HCEC 1CT (cell line): Measurements from ENCODE around the gene SSC5D.

Source experiments
- DNase-seq: peaks from one replicate; pipeline ENCODE4 v3.0.0-alpha.2; 2017

Gene SSC5D

DNA sequence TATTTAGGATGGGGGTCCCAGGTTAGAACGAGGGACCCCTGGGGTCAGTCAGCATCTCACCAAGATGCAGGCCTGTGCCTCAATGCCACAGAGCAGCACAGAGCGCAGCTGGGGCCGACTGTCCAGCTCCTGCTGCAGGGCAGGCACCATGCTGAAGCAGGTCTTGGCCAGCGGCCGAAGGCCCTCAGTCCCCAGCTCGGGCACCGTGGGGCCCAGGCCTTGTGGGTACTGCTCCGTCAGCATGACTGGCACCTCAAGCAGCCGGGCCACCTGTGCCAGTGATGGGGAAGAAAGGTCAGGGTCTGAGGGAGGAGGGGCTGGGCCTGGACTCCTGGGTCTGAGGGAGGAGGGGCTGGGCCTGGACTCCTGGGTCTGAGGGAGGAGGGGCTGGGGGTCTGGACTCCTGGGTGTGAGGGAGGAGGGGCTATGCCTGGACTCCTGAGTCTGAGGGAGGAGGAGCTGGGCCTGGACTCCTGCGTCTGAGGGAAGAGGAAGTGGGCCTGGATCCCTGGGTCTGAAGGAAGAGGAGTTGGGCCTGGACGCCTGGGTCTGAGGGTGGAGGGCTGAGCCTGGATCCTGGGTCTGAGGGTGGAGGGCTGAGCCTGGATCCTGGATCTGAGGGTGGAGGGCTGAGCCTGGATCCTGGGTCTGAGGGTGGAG is 32.5 kb upstream of the SSC5D start:
- DNase-seq: no peak

DNA sequence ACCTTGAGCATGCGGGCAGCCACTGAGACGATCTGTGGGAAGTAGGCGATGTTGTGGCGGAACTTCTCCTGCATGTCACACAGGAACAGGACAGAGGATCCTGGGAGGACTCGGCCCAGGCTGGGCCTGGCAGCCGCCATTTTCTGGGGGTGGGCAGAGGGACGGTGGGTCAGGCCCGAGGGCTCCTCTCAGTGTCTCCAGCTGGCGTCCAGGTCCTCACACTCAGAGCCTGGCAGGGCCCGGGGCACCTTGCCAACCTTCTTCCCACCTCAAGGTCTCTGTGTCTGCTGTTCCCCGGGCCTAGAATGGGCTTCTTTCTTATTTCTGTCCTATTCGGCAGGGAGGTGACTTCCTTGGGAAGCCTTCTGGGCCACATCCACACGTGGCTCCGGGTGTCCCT is 31.9 kb upstream of the SSC5D start:
- no peak for DNase-seq

DNA sequence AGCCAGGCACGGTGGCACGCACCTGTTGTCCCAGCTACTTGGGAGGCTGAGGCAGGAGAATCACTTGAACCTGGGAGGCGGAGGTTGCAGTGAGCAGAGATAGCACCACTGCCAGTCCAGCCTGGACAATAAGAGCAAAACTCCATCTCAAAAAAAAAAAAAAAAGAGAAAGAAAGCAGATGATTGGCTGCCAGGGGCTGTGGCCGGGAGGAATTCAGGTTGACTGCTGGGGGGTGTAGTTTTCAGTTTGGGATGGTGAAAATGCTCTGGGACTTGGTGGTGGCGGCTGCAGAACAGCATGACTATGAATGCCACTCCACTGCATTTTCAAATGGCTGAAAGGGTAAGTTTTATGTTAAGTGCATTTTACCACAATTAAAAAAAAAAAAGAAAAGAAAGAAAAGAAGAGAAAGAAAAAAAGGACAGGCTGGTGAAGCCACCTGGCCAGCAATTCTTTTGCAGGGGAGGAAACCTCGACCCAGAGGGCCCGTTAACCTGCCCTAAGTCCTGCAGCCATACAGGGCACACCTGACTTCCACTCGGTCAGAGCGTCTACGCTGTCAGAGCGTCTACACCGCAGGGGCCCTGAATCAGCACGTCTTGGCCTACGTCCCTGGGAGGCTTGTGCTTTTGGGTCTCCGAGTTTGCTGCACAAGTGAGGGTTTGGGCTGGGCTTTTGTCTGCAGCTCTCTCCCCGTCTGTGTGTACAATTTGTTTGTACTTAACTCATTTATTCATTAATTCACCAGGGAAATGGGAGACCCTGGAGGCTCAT is 30.4 kb upstream of the SSC5D start:
- no peak for DNase-seq

DNA sequence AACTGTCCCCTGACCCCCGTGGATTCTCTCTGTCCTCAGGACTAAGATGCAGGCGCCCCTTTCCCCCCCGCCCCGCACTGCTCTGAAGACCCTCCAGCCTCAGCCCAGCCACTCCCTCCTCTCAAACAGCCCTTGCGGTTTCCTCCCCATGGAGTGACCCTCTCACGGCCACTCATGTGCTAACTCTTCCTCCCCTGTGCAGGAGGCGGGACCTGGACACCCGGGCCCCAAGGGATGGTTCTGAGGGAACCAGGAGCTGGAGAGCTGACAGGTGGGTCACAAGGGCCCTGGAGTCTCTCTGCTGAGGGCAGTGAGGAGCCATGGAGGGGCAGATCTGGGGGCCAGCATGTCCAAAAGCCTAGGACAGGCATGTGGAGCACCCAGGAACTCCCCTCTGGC is 28.7 kb upstream of the SSC5D start:
- no peak for DNase-seq

DNA sequence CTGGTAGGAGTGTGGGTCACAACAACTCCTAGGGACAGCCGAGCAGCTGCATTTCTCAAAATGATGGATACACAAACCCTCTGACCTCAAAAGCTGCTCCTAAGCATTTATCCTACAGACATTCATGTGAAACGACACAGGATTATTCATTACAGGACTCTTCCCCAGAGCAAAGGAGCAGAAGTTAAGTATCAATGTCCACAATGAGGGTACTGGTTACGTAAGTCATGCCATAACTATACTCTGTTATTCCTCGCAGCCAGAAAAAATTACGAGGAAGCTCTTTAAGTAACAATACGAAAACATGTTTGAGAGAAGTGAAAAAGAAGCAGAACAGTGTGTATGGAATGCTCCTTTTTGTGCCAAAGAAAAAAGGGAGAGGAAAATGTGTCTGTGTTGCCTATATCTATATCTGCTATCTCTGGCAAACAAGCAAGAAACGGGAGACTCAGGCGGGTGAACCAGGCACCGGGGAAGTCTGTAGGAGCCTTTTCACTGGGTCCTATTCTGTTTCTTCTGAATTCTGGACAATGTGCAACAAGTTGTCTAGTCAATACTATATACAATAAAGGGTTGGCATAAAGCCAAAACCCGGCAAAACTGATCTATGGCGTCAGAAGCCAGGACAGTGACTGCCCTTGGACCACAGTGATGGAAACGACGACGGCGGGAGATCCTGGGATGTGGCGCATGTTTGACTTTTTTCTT is 28.1 kb upstream of the SSC5D start:
- no peak for DNase-seq

DNA sequence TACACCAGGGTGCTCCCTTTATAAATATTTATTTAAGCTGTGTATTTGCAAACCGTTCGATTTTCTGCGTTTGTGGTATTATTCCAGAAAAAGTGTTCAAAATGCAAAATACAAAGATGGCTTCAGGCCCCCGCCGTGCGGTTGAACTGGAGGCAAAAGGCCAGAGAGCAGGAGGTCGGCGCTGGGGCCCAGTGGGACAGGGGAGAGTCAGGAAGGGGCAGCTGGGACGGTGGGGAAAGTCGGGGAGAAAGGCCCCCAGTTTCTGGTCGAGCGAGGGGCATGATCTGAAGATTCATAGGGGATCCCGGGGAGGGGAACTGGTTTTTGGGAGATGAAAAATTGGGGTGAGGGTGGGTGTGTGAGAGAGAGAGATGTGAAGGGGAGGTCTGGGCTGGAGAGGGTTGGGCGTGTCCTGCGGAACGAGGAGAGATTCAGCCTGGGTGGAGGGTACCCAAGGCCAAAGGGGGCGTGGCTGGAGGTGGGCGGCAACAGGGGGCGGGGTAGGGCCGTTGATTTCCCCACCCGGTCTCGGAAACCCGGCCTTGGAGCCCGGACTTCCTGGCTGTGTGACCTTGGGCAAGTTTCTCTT is 27.5 kb upstream of the SSC5D start:
- DNase-seq: peak; percentile 73

DNA sequence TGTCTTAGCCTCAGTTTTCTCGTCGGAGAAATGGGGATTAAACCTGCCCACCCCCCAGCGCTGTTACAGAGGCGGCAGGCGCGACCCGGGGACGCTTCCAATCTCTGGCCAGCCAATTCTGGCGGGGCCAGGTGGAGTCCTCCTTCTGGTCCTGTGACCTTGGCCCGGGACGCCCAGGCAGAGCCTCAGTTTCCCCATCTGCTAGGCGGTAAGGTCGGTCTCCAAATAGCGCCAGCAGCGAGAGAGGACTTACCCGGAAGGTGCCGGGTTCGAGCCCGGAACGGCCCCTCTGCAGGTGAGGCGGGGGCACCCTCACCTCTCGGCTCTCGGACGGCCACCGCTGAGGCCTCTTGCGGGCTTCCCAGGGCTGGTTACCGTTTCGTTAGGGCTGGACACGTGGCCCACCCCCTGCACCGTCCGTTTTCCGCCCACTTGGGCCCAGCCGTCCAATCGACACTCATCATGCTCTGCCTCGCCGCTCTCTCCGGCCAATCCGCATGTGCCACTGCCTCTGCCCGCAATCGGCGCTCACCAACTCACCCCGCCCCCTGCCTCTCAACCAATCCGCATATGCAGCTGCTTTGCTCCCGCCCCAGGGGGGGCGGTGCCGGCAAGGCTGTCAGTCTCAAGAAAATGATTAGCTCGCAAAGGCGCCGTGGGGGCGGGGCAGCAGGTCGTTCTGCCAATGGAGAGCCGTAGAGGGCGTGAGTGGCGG is 26.8 kb upstream of the SSC5D start, which contains the start of gene ISOC2:
TSS of gene ISOC2 (minus strand) at position 384 of the 715 bp plus-strand sequence. CDS start 5,156 bp downstream, outside the sequence.
- peak; percentile 100 for DNase-seq

DNA sequence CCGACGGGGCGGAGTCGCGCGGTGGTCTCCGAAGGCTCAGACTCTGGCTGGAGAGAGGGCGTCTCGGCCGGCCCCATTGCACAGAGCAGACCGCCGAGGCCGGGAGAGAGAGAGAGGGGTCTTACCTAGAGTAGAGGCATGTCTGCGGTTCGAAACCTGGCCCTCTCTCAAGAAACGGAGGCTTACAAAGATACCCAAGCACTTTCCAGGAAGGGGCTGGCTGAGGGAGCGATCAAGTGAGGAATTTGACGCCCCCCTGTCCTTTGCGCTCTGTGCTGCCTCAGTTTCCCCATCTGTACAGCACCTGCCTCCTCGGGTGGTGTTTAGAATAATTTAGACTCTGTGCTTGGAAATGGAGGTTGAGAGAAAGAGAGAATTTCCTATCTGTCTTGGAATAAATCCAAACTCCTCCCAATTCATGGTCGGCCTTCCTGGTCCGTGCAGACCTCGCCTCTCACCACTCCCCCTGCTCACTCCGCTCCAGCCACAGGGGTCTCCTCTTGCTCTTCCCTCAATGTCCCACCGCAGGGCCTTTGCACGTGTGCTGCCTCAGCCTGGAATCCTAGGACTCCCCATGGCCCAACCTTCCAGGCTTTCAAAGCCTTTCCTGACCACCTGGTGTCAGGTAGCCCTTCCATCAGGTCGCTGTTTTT is 26.1 kb upstream of the SSC5D start:
- DNase-seq: no peak

DNA sequence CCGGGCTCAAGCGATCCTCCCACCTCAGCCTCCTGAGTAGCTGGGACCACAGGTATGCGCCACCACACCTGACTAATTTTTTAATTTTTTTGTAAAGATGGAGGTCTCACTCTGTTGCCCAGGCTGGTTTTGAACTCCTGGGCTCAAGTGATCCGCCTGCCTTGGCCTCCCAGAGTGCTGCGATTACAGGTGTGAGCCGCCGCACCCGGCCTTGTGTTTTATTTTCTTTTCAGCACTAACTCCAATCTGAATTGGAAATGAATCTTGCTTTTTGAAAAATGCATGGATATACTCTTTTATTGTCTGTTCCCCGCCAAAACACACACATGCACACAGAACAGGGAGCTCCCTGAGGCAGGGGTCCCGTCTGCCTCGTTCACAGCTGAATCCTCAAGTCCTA is 25.5 kb upstream of the SSC5D start:
- DNase-seq: no peak

DNA sequence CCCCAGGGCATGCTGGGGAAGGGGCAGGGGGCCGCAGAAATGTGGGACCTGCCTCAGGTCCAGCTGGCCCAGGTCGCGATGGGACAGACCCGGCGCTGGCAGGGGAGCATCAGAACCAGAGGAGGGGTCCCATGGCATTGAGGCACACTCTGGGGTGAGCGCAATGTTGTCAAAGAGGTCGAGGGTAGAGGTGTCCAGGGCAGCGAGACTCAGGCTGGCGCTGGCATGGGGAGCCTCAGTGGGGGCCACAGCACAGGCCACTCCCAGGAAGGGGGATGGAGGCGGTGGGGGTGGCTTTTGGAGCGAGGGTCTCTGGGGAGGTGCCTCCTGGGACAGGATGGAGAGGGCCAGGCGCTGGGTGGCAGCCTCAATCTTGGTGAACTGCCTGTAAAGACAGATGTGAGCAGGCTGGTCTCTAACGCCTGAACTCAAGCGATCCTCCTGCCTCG is 24.6 kb upstream of the SSC5D start:
- no peak for DNase-seq

DNA sequence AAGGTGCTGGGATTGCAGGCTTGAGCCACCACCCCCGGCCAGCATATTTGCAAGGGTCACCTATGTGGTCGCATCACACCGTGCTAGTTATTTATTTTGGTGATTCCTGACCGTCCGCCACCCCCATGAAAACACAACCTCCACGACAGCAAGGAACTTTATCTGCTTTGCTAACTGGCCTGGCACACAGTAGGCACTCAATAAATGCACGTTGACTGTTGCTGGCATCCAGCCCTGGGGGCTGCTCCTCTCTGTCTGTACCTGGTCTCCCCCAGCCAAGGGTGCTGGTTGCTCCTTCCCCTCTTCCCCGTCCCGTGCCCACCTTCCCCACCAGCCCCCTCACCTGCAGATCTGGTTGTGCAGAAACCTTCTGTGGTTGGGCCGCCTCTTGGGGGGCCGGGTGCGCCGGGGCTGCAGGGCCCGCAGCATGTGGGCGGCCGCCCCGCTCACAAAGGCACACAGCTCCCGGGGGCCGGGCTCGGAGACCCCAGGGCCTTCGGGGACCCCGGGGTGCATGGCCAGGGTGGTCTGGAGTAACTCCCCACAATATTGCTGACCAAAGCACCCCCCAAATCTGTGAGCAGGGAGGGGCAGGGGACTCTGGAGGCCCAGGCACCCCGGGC is 24.1 kb upstream of the SSC5D start:
- no peak for DNase-seq

DNA sequence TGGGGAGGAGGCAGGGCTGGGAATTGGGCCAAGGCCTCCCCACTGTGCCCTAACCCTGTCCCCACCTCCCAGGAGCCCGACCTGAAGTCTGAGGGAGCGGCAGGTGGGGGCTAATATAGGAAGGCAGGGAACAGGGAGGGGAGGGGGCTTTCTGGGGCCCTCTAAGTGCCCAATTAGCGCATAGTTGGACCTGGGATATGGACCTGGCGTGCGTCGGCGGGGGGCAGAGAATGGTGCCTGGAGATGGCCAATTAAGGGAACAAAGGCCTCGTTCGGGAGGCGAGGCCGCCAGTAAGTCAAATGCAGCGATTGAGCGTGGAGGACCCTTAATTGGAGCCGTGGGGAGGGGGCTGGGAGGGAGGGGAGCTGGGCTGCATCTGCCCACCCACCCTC is 23.6 kb upstream of the SSC5D start, which contains the start of gene C19orf85:
TSS of gene C19orf85 (minus strand) at position 90 of the 393 bp plus-strand sequence. CDS start 197 bp downstream, outside the sequence.
- DNase-seq: no peak

DNA sequence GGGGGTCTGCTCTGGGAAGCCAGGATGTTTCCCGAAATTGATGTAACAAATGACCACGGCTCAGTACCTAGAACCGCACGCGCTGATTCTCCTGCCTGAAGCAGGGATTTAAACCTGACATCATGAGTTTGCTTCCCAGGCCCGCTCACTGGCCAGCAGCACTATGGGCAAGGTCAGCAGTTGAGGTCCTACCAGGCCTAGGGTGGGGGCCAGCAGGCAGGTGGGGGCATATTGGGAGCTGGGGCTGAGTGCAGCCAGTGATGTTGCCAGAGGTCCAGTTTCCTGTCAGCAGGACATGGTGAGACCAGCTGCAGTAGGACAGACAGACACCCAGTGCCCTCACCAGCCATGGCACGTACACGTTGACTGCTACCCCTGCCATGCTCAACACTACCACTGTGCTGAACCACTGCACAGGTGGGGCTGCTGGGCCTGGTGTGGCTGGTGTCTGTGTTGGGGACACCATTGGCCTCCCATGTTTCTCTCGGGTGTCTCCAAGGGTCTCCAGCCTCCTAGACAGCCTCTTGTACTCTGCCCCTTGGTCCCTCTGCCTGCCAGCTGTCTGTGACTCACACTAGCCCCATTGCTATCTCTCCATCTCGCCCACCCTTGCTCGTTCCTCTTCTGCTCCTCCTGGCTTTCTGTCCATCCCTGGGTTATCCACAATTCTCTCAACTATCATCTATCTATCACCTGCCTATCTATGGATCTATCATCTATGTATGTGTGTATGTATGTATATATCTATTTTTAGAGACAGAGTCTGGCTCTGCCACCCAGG is 22.6 kb upstream of the SSC5D start:
- no peak for DNase-seq

DNA sequence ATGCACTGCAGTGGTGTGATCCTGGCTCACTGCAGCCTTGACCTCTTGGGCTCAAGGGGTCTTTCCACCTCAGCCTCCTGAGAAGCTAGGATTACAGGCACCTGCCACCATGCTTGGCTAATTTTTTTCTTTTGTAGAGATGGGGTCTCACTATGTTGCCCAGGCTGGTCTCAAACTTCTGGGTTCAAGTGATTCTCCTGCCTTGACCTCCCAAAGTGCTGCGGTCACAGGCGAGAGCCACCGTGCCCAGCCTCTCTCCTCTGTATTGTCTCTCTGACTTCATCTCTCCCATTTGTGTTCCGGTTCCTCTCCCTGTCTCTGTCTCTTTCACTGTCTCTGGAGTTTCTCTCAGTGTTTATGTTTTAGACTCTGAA is 22.0 kb upstream of the SSC5D start:
- no peak for DNase-seq

DNA sequence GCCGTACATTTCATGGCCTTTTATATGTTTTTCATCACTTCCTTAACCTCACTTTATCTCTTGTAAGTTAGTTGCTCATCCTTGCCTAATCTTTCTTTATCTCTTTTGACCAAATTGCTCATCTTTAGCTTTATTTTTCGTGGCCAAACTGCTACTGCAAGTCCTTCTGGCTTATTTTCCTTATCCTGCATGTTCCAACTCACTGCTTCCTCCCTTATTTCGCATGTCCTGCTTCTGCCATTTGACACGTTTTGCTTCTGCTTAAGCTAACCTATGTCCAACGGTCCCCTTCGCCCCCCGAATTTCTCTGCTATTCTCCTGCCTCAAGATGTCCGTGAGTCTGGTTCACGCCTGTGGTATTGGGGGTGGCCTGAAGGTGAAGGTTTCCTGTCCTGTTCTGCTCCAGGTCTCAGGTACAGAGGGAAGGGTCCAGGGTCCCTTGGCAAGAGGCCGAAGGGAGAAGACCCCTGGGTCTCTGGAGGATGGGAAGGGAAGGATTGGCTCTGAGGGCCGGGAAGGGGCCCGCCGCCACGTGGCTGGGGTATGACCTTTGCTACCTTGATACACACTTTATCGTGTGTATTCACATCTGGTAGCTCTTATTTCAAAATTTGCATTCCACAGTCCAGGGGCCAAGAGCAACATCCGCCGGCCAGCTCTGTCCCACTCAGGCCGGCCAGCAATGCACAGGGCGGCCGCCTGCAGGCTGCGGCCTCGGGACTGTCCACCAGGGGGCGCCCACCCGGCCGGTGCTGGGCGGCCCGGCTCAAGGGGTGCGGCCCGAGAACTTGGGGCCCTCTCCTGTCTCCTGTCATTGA is 20.8 kb upstream of the SSC5D start:
- peak; percentile 68 for DNase-seq

DNA sequence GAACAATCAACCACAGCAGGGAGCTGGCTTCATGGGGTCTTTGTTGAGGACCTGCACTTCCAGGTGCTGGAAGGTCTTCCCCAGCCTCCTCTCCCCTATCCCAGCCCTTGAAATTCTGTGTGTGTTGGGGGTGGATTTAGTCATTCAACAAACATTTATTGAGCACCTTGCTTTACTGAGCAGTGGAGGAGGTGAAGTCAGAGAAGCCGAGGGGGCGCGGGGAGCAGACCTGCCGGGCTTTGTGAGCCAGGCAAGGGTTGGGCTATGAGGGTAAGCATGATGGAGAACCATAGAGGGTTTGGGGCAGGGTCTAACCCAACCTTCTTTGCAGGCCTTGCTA is 20.2 kb upstream of the SSC5D start:
- DNase-seq: no peak

DNA sequence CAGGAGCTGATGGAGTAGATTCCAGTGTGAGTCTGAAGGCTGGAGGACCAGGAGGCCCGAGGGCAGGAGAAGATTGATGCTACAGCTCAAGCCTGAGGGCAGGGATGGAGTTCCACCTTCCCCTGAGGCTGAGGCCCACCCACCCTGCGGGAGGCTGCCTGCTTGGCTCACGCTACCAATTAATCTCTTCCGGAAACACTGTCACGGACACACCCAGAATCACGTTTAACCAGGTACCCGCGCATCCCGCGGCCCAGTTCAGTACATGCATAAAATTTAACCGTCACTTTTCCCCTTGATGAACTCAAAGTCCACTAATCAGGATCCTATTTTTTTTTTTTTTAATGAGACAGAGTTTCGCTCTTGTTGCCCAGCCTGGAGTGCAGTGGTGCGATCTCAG is 17.0 kb upstream of the SSC5D start:
- DNase-seq: no peak

DNA sequence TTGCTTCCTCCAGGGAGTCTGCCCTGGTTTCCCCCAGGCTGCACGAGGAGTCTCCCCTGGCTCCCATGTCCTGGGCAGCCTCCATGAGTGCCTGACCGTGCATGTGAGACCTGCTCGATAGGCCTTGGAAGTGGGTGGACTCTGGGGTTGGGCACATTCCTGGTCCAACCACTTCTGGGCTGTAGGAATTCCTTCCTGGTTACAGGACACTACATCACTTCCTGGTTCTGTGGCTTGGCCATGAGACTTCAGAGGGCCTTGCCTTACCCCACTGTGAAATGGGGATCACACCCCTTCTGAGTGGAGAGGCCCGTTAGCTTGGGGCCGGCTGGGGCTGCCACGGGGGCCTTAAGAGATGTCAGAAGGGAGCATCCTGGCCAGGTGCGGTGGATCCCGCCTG is 15.8 kb upstream of the SSC5D start:
- DNase-seq: peak; percentile 67

DNA sequence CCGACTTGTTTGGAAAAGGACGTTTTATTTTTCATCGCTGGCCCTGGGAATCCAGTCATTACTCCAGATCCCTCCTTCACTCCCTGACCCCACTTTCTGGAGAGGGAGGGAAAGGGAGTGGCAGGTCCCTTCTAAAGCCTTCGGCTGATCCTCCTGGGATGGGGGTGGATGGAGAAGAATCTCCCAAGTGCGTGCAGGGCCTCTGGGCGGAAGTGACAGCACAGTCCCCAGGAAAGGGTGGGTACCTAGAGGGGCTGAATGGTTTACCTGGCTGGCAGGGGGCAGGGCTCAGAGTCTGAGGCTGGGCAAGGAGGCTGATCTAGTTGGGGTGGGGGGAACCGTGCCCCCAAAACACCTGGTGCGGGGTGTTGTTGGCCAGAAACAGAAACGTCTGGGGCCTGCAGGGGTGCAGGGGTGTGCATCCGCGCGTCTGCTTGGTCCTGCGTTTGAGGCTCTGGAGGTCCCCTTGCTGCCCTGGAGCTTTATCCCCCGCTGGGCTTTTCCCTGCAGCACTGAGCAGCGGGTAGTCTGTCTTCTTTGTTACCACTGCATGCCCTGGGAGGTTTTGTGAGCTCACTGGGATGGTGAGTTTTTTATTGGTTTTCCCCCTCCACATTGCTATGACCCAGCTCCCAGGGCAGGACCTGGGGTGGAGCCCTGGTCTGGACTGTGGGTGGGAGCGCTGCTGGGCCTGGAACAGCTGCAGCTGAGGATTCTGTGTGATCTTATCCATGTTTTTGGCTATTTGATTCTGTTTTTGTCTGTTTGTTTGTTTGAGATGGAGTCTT is 14.8 kb upstream of the SSC5D start:
- no peak for DNase-seq
